ENCODE data around the gene ABAT.

Gene ABAT

GRCh38 chr16:8674413-8675022, at the start of gene ABAT:
ABAT (plus strand) TSS chr16:8674617; CDS start chr16:8735740, 61,123 bp downstream.
- TF ChIP-seq CTCF (IDR thresholded peaks at IDR 0.05), result no peak
- DNase-seq (ENCODE audit: low spot score), result peak; percentile 93
- peak within 1 kb of the TSS in 1 of 2 donors; percentile 20 for H3K27ac ChIP-seq
- peak within 1 kb of the TSS; percentile 75 for H3K4me3 ChIP-seq

- no peak overlapping the region for H3K27ac ChIP-seq
- DNase-seq (ENCODE audit: low spot score), result no peak
- H3K4me3 ChIP-seq, result no peak overlapping the region
- no peak for TF ChIP-seq CTCF (IDR thresholded peaks at IDR 0.05)
Observed at GRCh38 chr16:8625491-8626087, 48.8 kb upstream of the ABAT start.

- no peak overlapping the region for H3K27ac ChIP-seq
- DNase-seq (ENCODE audit: low spot score), result no peak
- H3K4me3 ChIP-seq, result no peak overlapping the region
- no peak for TF ChIP-seq CTCF (IDR thresholded peaks at IDR 0.05)
Observed at GRCh38 chr16:8626946-8627345, 47.5 kb upstream of the ABAT start.

- no peak for DNase-seq (ENCODE audit: low spot score)
- no peak for TF ChIP-seq CTCF (IDR thresholded peaks at IDR 0.05)
- H3K27ac ChIP-seq, result no peak overlapping the region
- H3K4me3 ChIP-seq, result no peak overlapping the region
Observed at GRCh38 chr16:8627456-8627855, 47.0 kb upstream of the ABAT start.

GRCh38 chr16:8628981-8629725, 45.3 kb upstream of the ABAT start:
- no peak for DNase-seq (ENCODE audit: low spot score)

GRCh38 chr16:8630255-8630953, 44.0 kb upstream of the ABAT start:
- Histone ChIP-seq H3K27ac (no peak overlapping the region), H3K4me3 (no peak overlapping the region)
- TF ChIP-seq CTCF (IDR thresholded peaks at IDR 0.05), result no peak
- DNase-seq (ENCODE audit: low spot score), result no peak

More at GRCh38 chr16:8628981-8629725, 45.3 kb upstream of the ABAT start:
- Histone ChIP-seq H3K27ac (no peak overlapping the region), H3K4me3 (no peak overlapping the region)
- TF ChIP-seq CTCF (IDR thresholded peaks at IDR 0.05), result no peak

All from coronary artery (tissue), 2 donors.